ENCODE results near the gene ZCCHC17.

The ZCCHC17 gene

DNA sequence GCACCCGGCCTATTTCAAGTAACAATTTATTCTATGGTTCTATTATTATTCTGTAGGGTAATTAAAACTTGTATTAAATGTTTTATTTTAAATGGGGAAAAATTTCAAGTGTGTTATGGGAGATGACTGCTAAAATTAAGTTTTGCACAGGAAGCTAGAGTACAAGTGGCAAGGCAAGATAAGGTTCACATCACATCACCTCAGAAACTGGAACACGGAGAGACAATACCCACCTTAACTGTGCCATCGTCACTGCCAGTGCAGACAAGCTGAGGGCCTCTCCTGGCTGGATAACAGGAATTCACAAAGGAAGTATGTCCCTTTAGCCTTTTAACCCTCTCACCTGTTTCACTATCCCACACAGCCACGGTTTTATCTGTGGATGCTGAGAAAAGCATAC is 7.8 kb upstream of the ZCCHC17 start:
- no peak for TF ChIP-seq GABPA (IDR thresholded peaks at IDR 0.05; ENCODE audit: low read depth)
- TF ChIP-seq SPI1 (IDR thresholded peaks at IDR 0.05; ENCODE audit: borderline replicate concordance, low read depth): no peak
- TF ChIP-seq, protein P1, sequence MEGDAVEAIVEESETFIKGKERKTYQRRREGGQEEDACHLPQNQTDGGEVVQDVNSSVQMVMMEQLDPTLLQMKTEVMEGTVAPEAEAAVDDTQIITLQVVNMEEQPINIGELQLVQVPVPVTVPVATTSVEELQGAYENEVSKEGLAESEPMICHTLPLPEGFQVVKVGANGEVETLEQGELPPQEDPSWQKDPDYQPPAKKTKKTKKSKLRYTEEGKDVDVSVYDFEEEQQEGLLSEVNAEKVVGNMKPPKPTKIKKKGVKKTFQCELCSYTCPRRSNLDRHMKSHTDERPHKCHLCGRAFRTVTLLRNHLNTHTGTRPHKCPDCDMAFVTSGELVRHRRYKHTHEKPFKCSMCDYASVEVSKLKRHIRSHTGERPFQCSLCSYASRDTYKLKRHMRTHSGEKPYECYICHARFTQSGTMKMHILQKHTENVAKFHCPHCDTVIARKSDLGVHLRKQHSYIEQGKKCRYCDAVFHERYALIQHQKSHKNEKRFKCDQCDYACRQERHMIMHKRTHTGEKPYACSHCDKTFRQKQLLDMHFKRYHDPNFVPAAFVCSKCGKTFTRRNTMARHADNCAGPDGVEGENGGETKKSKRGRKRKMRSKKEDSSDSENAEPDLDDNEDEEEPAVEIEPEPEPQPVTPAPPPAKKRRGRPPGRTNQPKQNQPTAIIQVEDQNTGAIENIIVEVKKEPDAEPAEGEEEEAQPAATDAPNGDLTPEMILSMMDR (IDR thresholded peaks at IDR 0.05; ENCODE audit: insufficient read depth, low read length): no peak
- TF ChIP-seq POLR2AphosphoS5 (IDR thresholded peaks at IDR 0.05; ENCODE audit: low read depth): no peak
- TF ChIP-seq, protein P2, sequence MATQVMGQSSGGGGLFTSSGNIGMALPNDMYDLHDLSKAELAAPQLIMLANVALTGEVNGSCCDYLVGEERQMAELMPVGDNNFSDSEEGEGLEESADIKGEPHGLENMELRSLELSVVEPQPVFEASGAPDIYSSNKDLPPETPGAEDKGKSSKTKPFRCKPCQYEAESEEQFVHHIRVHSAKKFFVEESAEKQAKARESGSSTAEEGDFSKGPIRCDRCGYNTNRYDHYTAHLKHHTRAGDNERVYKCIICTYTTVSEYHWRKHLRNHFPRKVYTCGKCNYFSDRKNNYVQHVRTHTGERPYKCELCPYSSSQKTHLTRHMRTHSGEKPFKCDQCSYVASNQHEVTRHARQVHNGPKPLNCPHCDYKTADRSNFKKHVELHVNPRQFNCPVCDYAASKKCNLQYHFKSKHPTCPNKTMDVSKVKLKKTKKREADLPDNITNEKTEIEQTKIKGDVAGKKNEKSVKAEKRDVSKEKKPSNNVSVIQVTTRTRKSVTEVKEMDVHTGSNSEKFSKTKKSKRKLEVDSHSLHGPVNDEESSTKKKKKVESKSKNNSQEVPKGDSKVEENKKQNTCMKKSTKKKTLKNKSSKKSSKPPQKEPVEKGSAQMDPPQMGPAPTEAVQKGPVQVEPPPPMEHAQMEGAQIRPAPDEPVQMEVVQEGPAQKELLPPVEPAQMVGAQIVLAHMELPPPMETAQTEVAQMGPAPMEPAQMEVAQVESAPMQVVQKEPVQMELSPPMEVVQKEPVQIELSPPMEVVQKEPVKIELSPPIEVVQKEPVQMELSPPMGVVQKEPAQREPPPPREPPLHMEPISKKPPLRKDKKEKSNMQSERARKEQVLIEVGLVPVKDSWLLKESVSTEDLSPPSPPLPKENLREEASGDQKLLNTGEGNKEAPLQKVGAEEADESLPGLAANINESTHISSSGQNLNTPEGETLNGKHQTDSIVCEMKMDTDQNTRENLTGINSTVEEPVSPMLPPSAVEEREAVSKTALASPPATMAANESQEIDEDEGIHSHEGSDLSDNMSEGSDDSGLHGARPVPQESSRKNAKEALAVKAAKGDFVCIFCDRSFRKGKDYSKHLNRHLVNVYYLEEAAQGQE (IDR thresholded peaks at IDR 0.05; ENCODE audit: insufficient replicate concordance, low read depth): no peak
- H3K4me3 ChIP-seq (replicated peaks; ENCODE audit: insufficient read depth, low read length): no peak overlapping the region
- no peak overlapping the region for H3K27ac ChIP-seq (replicated peaks)
- H3K27me3 ChIP-seq (ENCODE audit: insufficient read depth, poor library complexity, severe bottlenecking): no peaks in the 10 kb centered on the region
- DNase-seq (ENCODE audit: low read depth in 1 of 2, low spot score in 1 of 2): no peak

DNA sequence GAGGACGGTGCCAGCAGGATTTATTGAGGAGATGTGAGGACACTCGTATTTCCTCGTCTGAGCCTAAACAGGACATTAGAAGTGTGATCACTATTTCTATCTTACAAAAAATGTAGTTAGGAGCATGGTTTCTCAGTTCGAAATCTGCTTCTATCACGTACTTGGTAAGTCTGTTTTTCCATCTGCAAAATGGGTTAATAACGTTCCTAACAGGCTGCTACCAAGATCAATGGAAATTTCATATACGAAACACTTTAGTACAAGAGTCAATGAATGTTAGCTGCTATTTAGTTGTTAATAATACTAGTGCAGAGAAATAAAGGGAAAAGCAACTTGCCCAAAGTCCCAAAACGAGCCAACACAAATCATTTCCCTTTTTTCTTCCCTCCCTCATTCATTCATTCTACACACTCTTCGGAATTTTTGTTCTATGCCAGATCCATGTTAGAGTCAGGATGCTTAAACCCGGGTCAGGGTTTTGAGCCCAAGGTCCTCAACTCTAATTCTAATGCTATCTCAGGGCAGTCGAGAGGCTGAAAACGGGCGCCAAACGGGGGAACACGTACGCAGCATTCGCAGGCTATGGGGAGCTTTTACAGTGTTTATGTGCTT is 852 bp upstream of the ZCCHC17 start:
- no peak for DNase-seq (ENCODE audit: low read depth in 1 of 2, low spot score in 1 of 2)
- Histone ChIP-seq H3K4me3 (replicated peaks; ENCODE audit: insufficient read depth, low read length) (peak overlapping the region; percentile 97), H3K27me3 (ENCODE audit: insufficient read depth, poor library complexity, severe bottlenecking) (no peaks in the 10 kb centered on the region), H3K27ac (replicated peaks) (peak overlapping the region; percentile 90)
- peak; percentile 42 for TF ChIP-seq SPI1 (IDR thresholded peaks at IDR 0.05; ENCODE audit: borderline replicate concordance, low read depth)
- TF ChIP-seq GABPA (IDR thresholded peaks at IDR 0.05; ENCODE audit: low read depth): no peak

DNA sequence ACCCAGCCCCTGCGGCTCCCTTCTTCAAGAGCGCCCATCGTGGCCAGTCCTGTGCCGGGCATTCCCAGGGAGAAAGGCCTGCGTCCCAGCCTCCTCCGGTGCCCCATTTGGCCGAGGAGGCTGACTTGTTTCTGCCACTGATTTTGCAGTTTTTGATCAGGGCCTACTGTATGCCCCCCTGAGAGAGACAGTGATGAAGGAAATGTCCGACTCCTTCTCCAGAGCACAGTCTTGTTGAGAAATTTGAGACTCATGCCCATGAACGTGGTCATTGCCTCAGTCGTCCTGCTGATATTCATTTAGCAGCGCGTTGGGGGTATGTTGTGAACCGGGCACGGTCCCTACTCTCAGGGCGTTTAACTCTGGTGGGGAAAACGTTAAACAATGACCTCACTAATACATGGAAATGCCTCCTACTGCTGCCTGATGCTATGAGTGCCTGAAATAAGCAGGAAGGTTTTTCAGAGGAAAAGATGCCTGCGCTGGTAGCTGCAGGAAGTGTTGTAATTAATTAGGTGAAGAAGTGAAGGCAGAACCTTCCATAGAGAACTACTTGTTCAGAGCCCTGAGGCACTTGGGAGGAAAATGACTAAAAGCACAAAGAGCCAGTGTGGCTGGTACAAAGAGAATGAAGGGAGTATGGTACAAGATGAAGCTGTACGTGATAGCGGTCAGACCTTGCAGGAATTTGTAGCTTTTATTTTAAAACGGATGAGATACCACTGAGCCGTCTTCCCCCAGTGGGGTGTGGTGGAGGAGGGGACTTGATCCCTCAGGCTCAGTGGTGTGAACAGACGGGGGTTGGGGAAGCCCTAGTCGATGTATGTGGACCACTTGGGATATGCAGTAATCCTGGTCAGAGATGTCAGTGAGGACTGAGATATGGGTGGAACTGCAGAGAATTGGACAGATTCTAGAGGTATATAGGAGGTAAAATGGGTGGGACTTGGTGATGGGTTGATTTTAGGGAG is 730 bp downstream of the ZCCHC17 start:
- Histone ChIP-seq H3K4me3 (replicated peaks; ENCODE audit: insufficient read depth, low read length) (peak overlapping the region; percentile 98), H3K27me3 (ENCODE audit: insufficient read depth, poor library complexity, severe bottlenecking) (no peaks in the 10 kb centered on the region), H3K27ac (replicated peaks) (peak overlapping the region; percentile 78)
- peak; percentile 36 to 42 for DNase-seq (ENCODE audit: low read depth in 1 of 2, low spot score in 1 of 2)
- TF ChIP-seq POLR2AphosphoS5 (IDR thresholded peaks at IDR 0.05; ENCODE audit: low read depth) (no peak), GABPA (IDR thresholded peaks at IDR 0.05; ENCODE audit: low read depth) (no peak), SPI1 (IDR thresholded peaks at IDR 0.05; ENCODE audit: borderline replicate concordance, low read depth) (no peak)
- TF ChIP-seq, protein P1 (IDR thresholded peaks at IDR 0.05; ENCODE audit: insufficient read depth, low read length): no peak
- TF ChIP-seq, protein P2 (IDR thresholded peaks at IDR 0.05; ENCODE audit: insufficient replicate concordance, low read depth): no peak

DNA sequence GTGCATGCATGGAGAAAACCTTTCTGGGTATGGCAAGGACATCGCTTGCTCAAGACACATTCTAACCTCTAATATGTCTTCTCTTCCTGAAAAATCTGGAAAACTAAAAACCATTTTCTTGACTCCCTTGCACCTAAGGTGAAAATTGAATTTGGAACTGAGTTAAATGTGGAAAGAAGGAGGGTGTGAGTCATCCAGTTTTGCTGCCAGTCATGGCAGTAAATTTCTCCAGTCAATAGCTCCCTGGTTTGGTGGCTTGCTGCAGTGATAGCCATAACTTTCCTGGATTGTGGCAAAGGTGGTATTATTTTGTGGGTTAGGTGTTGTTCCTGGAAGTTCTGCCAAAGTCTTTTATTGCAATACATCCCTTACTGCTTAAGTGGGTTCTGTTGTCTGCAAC is 2.5 kb downstream of the ZCCHC17 start:
- no peak overlapping the region for H3K27ac ChIP-seq (replicated peaks)
- no peak for TF ChIP-seq SPI1 (IDR thresholded peaks at IDR 0.05; ENCODE audit: borderline replicate concordance, low read depth)
- TF ChIP-seq, protein P2 (IDR thresholded peaks at IDR 0.05; ENCODE audit: insufficient replicate concordance, low read depth): no peak
- no peak for TF ChIP-seq GABPA (IDR thresholded peaks at IDR 0.05; ENCODE audit: low read depth)
- no peak for TF ChIP-seq POLR2AphosphoS5 (IDR thresholded peaks at IDR 0.05; ENCODE audit: low read depth)
- TF ChIP-seq, protein P1 (IDR thresholded peaks at IDR 0.05; ENCODE audit: insufficient read depth, low read length): no peak
- H3K27me3 ChIP-seq (ENCODE audit: insufficient read depth, poor library complexity, severe bottlenecking): no peaks in the 10 kb centered on the region
- no peak for DNase-seq (ENCODE audit: low read depth in 1 of 2, low spot score in 1 of 2)
- H3K4me3 ChIP-seq (replicated peaks; ENCODE audit: insufficient read depth, low read length): no peak overlapping the region

Data from HL-60 (cell line).